ENCODE results near the gene NXF2.
"Not testable (repeated sequence)": the region's sequence is repeated elsewhere in the genome, so short reads cannot be mapped to it uniquely, and the experiment has no call there.

NXF2 gene

DNA sequence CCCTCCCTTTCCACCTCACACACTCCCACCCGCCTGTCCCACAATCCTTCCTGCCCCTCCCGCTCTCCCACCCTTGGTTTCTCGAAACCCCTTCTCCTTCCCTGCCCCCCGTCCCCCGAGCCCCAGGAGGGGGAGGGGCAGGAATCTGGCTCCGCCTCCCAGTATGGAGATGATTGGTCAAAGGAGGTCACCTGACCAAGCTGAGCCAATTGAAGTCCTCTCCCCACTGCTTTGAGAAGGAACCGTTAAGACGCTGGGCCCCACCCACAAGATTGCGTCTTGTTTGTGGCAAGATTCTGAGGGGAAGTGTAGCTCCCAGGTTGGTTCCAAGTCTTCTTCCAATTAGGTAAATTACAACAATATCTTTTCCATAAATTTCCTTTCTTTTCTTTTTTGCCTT, at the start of gene NXF2:
NXF2 (plus strand) TSS at position 275 of the 400 bp plus-strand sequence. CDS start 59,912 bp downstream, outside the sequence.
- H3K4me3 ChIP-seq (ENCODE audit: low read length); H3K36me3 ChIP-seq (ENCODE audit: control insufficient read depth, insufficient read depth, low read length); H3K27me3 ChIP-seq (ENCODE audit: control insufficient read depth, insufficient read depth, low read length); H3K9me3 ChIP-seq (ENCODE audit: control insufficient read depth, low read length); H3K4me1 ChIP-seq (ENCODE audit: control insufficient read depth, insufficient read depth, low read length); H3K9ac ChIP-seq (ENCODE audit: low read length): not testable (repeated sequence)

DNA sequence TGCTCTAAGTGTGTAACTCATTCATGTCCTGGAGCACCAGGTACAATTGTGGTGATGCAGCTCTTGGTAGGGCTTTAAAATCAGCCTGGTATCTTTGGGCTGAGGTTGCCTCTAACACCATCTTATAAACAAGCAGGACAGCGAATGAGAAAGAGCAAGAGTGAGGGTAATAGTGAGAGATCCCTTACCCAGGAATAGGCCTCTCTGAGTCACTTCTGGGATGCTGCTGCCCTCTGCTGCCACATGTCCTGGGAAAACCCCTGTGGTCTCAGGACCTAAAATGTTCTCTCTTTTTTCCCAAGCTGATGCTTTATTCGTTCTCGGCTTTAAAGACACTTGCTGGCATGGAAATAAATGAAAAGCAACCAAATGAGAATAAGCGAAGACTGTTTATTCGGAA, 39.0 kb upstream of the NXF2 start:
- H3K9ac ChIP-seq (ENCODE audit: low read length); H3K27me3 ChIP-seq (ENCODE audit: control insufficient read depth, insufficient read depth, low read length); H3K4me3 ChIP-seq (ENCODE audit: low read length); H3K9me3 ChIP-seq (ENCODE audit: control insufficient read depth, low read length); H3K4me1 ChIP-seq (ENCODE audit: control insufficient read depth, insufficient read depth, low read length); H3K36me3 ChIP-seq (ENCODE audit: control insufficient read depth, insufficient read depth, low read length): not testable (repeated sequence)

GRCh38 chrX:102214986-102215385, 32.0 kb upstream of the NXF2 start, which contains the start of gene TCP11X1:
Gene TCP11X1 (plus strand): TSS chrX:102215301.
- H3K9ac ChIP-seq (ENCODE audit: low read length); H3K4me1 ChIP-seq (ENCODE audit: control insufficient read depth, insufficient read depth, low read length); H3K9me3 ChIP-seq (ENCODE audit: control insufficient read depth, low read length); H3K27me3 ChIP-seq (ENCODE audit: control insufficient read depth, insufficient read depth, low read length); H3K4me3 ChIP-seq (ENCODE audit: low read length); H3K36me3 ChIP-seq (ENCODE audit: control insufficient read depth, insufficient read depth, low read length): not testable (repeated sequence)

DNA sequence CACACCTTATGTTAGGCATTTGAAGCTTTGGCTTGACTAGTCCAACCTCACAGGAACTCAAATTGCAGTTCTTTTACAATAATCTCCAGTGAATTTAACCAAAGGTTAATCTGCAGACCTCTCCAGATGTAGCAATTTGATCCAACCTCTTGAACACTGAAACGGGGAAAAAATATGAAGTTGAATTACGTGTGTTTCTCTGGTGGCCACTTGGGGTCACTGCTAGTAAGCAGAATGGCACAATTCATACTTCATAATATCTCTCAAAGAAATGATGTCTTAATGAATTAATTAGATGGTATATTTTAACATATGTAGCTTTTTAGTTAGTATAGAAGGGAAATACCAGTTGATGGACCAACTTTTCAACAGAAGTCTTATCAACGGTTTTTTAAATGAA, 30.5 kb upstream of the NXF2 start:
- H3K9me3 ChIP-seq (ENCODE audit: control insufficient read depth, low read length); H3K36me3 ChIP-seq (ENCODE audit: control insufficient read depth, insufficient read depth, low read length); H3K27me3 ChIP-seq (ENCODE audit: control insufficient read depth, insufficient read depth, low read length); H3K9ac ChIP-seq (ENCODE audit: low read length); H3K4me1 ChIP-seq (ENCODE audit: control insufficient read depth, insufficient read depth, low read length); H3K4me3 ChIP-seq (ENCODE audit: low read length): not testable (repeated sequence)

GRCh38 chrX:102235678-102236077, 11.3 kb upstream of the NXF2 start:
- H3K9me3 ChIP-seq (ENCODE audit: control insufficient read depth, low read length); H3K36me3 ChIP-seq (ENCODE audit: control insufficient read depth, insufficient read depth, low read length); H3K4me3 ChIP-seq (ENCODE audit: low read length); H3K9ac ChIP-seq (ENCODE audit: low read length); H3K27me3 ChIP-seq (ENCODE audit: control insufficient read depth, insufficient read depth, low read length); H3K4me1 ChIP-seq (ENCODE audit: control insufficient read depth, insufficient read depth, low read length): not testable (repeated sequence)

GRCh38 chrX:102240265-102240664, 6.7 kb upstream of the NXF2 start:
- H3K4me3 ChIP-seq (ENCODE audit: low read length); H3K27me3 ChIP-seq (ENCODE audit: control insufficient read depth, insufficient read depth, low read length); H3K9ac ChIP-seq (ENCODE audit: low read length); H3K4me1 ChIP-seq (ENCODE audit: control insufficient read depth, insufficient read depth, low read length); H3K9me3 ChIP-seq (ENCODE audit: control insufficient read depth, low read length); H3K36me3 ChIP-seq (ENCODE audit: control insufficient read depth, insufficient read depth, low read length): not testable (repeated sequence)

- H3K27me3 ChIP-seq (ENCODE audit: control insufficient read depth, insufficient read depth, low read length); H3K4me1 ChIP-seq (ENCODE audit: control insufficient read depth, insufficient read depth, low read length); H3K36me3 ChIP-seq (ENCODE audit: control insufficient read depth, insufficient read depth, low read length); H3K4me3 ChIP-seq (ENCODE audit: low read length); H3K9ac ChIP-seq (ENCODE audit: low read length); H3K9me3 ChIP-seq (ENCODE audit: control insufficient read depth, low read length): not testable (repeated sequence)
Observed at GRCh38 chrX:102272231-102272630, 25.3 kb downstream of the NXF2 start.

DNA sequence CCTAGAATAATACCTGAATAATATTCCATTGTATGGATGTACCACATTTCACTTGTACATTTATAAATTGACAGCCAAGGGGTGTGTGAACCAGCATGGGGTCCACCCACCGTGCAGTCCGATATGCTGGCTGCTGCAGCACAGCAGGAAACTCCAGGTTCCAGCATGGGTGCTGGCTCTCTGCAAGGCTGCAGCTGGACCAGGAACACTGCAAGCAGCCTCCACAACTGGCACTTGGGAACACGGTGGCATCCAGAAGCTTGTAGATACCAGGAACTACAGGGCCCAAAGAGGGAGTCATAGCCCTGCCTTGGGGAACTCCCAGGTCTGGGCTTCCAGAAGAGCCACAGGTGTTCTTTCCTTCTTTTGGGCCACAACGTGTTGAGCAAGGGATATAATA, 91.2 kb downstream of the NXF2 start:
- no peak overlapping the region for H3K4me3 ChIP-seq (ENCODE audit: low read length)
- H3K27me3 ChIP-seq (ENCODE audit: control insufficient read depth, insufficient read depth, low read length) = no peaks in the 10 kb centered on the region
- no peaks in the 10 kb centered on the region for H3K9me3 ChIP-seq (ENCODE audit: control insufficient read depth, low read length)
- H3K4me1 ChIP-seq (ENCODE audit: control insufficient read depth, insufficient read depth, low read length) = no peaks in the 10 kb centered on the region
- H3K9ac ChIP-seq (ENCODE audit: low read length) = no peak overlapping the region
- H3K36me3 ChIP-seq (ENCODE audit: control insufficient read depth, insufficient read depth, low read length) = no peaks in the 10 kb centered on the region

GRCh38 chrX:102339312-102340298, 92.6 kb downstream of the NXF2 start:
- Histone ChIP-seq H3K4me3 (ENCODE audit: low read length) (no peak overlapping the region), H3K36me3 (ENCODE audit: control insufficient read depth, insufficient read depth, low read length) (no peaks in the 10 kb centered on the region), H3K9me3 (ENCODE audit: control insufficient read depth, low read length) (no peaks in the 10 kb centered on the region), H3K27me3 (ENCODE audit: control insufficient read depth, insufficient read depth, low read length) (no peaks in the 10 kb centered on the region), H3K4me1 (ENCODE audit: control insufficient read depth, insufficient read depth, low read length) (no peaks in the 10 kb centered on the region), H3K9ac (ENCODE audit: low read length) (no peak overlapping the region)

DNA sequence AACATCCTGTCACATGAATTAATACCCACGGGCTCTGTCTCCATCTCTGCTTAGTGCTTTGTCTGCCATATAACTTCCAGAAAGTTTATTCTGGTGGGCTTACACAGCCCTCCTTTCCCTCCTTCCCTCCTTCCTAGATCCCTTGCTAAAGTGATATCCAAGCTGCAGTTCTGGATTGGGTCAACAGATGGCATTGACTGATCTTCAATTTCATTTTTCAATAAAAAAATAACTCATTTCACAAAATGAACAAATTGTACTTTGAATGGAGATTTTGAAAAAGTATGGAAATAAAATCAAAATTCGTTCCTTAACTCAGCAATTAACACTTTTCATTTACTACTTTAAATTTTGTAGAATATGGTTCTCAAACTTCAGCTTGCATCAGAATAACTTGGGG, 94.9 kb downstream of the NXF2 start:
- no peaks in the 10 kb centered on the region for H3K27me3 ChIP-seq (ENCODE audit: control insufficient read depth, insufficient read depth, low read length)
- H3K4me1 ChIP-seq (ENCODE audit: control insufficient read depth, insufficient read depth, low read length) = no peaks in the 10 kb centered on the region
- H3K4me3 ChIP-seq (ENCODE audit: low read length) = no peak overlapping the region
- H3K9ac ChIP-seq (ENCODE audit: low read length) = no peak overlapping the region
- no peaks in the 10 kb centered on the region for H3K9me3 ChIP-seq (ENCODE audit: control insufficient read depth, low read length)
- H3K36me3 ChIP-seq (ENCODE audit: control insufficient read depth, insufficient read depth, low read length) = no peaks in the 10 kb centered on the region

- Histone ChIP-seq H3K9me3 (ENCODE audit: control insufficient read depth, low read length) (no peaks in the 10 kb centered on the region), H3K9ac (ENCODE audit: low read length) (no peak overlapping the region), H3K4me1 (ENCODE audit: control insufficient read depth, insufficient read depth, low read length) (no peaks in the 10 kb centered on the region), H3K36me3 (ENCODE audit: control insufficient read depth, insufficient read depth, low read length) (no peaks in the 10 kb centered on the region), H3K4me3 (ENCODE audit: low read length) (no peak overlapping the region), H3K27me3 (ENCODE audit: control insufficient read depth, insufficient read depth, low read length) (no peaks in the 10 kb centered on the region)
Observed at GRCh38 chrX:102345916-102346315, 98.9 kb downstream of the NXF2 start.
